ENCODE results near the gene OR5B21. TPM values are rescaled to one million over a fixed set of nuclear protein-coding genes. Genes with fewer than 3 reads are reported as not detected.

OR5B21 gene
- total and polyA plus RNA-seq, 10 donors = 0.40 to 2.6 (median 0.54) TPM; not detected in 7

DNA sequence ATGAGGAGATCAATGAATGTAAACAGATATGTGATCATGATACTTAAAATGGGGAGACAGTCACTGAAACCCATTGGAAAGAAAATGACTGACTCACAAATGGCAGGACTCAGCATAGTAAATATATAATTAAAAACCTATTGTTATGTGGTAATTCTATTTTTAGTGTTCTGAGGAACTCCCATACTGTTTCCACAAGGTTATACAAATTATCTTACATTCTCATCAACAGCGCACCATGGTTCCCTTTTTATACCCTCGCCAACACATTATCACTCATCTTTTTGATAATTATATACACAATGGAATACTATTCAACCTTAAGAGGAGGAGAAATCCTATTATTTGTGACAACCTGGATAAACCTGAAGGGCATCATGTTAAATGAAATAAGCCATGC lies 17.1 kb downstream of the OR5B21 start:
- WGBS, 5 donors = 41 to 78% (median 56%) methylated on average over 2 of the region's 2 CpGs
- DNase-seq = no peak
- no peaks in the 10 kb centered on the region for H3K4me1 ChIP-seq
- no peaks in the 10 kb centered on the region for H3K36me3 ChIP-seq
- H3K27me3 ChIP-seq (replicated peaks in 1 of 7) = no peaks in the 10 kb centered on the region
- H3K27ac ChIP-seq = no peak overlapping the region
- no peak overlapping the region for H3K4me3 ChIP-seq
- intact Hi-C loops (cut with DNase I; ENCODE audit: low total_unique reads) = no loop called here
- no peaks in the 10 kb centered on the region for H3K9me3 ChIP-seq
- no peak for TF ChIP-seq POLR2AphosphoS5 (IDR thresholded peaks at IDR 0.05)
- TF ChIP-seq, protein P1, sequence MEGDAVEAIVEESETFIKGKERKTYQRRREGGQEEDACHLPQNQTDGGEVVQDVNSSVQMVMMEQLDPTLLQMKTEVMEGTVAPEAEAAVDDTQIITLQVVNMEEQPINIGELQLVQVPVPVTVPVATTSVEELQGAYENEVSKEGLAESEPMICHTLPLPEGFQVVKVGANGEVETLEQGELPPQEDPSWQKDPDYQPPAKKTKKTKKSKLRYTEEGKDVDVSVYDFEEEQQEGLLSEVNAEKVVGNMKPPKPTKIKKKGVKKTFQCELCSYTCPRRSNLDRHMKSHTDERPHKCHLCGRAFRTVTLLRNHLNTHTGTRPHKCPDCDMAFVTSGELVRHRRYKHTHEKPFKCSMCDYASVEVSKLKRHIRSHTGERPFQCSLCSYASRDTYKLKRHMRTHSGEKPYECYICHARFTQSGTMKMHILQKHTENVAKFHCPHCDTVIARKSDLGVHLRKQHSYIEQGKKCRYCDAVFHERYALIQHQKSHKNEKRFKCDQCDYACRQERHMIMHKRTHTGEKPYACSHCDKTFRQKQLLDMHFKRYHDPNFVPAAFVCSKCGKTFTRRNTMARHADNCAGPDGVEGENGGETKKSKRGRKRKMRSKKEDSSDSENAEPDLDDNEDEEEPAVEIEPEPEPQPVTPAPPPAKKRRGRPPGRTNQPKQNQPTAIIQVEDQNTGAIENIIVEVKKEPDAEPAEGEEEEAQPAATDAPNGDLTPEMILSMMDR (IDR thresholded peaks at IDR 0.05 in 8 of 11, conservative IDR thresholded peaks at IDR 0.05 in 3 of 11) = no peak
- TF ChIP-seq POLR2A (IDR thresholded peaks at IDR 0.05) = no peak

DNA sequence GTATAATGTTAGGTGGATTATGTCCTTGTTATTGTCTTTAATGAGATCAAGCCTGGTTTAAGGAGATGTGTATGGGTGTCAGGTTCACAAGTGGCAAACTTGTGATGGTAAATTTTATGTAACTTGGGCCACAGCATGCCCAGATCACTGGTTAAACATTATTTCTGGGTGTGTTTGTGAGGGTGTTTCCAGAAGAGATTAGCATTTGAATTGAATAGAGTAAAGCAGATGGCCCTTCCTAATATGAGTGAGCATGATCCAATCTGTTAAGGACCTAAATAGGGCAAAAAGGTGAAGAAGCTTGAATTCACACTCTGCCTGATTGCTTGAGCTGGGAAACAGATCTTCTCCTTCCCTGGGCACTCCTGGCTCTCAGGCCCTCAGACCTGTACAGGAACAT lies 20.7 kb downstream of the OR5B21 start:
- TF ChIP-seq, protein P1 (IDR thresholded peaks at IDR 0.05 in 8 of 11, conservative IDR thresholded peaks at IDR 0.05 in 3 of 11) = no peak
- TF ChIP-seq POLR2AphosphoS5 (IDR thresholded peaks at IDR 0.05) (no peak), POLR2A (IDR thresholded peaks at IDR 0.05) (no peak)
- Histone ChIP-seq H3K9me3 (no peaks in the 10 kb centered on the region), H3K4me1 (no peaks in the 10 kb centered on the region), H3K4me3 (no peak overlapping the region), H3K36me3 (no peaks in the 10 kb centered on the region), H3K27ac (no peak overlapping the region), H3K27me3 (replicated peaks in 1 of 7) (peaks cover 0 to 3% (median 0%) of the 10 kb centered on the region in 7 donors)
- intact Hi-C loops (cut with DNase I; ENCODE audit: low total_unique reads) = no loop called here
- DNase-seq = no peak

DNA sequence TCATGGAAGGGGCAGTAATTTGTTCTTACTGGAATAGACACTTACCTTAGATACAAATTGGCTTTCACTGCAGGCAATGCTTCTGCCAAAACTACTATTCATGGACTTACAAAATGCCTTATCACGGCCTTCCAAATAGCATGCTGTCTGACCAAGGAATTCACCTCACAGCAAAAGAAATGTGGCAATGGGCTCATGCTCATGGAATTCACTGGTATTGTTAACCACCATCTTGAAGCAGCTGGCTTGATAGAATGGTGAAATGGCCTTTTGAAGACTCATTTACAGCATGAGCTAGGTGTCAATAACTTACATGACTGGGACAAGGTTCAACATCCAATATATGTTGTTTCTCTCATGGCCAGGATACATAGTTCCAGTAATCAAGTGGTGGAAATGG lies 21.9 kb downstream of the OR5B21 start:
- Histone ChIP-seq H3K9me3 (no peaks in the 10 kb centered on the region), H3K4me1 (no peaks in the 10 kb centered on the region), H3K27ac (no peak overlapping the region), H3K4me3 (no peak overlapping the region), H3K27me3 (replicated peaks in 1 of 7) (peaks cover 0 to 6% (median 0%) of the 10 kb centered on the region in 7 donors), H3K36me3 (no peaks in the 10 kb centered on the region)
- 73 to 97% (median 93%) methylated on average over 1 of the region's 1 CpG for WGBS, 5 donors
- intact Hi-C loops (cut with DNase I; ENCODE audit: low total_unique reads) = no loop called here
- DNase-seq = no peak
- TF ChIP-seq, protein P1 (IDR thresholded peaks at IDR 0.05 in 8 of 11, conservative IDR thresholded peaks at IDR 0.05 in 3 of 11) = no peak
- no peak for TF ChIP-seq POLR2AphosphoS5 (IDR thresholded peaks at IDR 0.05)
- no peak for TF ChIP-seq POLR2A (IDR thresholded peaks at IDR 0.05)

DNA sequence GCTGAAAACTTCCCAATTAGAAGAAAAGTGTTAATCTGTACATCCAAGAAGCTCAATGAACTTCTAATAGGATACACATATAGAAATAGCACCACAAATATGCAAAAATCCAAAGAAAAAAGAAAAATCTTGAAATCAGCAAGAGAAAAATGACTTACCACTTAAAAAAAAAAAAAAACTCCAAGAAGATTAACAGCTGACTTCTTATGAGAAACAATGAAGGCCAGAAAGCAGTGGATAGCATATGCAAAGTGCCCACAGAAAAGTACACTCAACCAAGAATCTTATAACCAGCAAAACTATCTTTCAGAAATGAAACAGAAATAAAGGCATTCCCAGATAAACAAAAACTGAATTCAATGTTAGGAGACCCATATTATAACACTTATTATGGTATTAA lies 36.0 kb downstream of the OR5B21 start:
- Histone ChIP-seq H3K4me3 (no peak overlapping the region), H3K4me1 (no peaks in the 10 kb centered on the region), H3K36me3 (no peaks in the 10 kb centered on the region), H3K27me3 (replicated peaks in 1 of 7) (no peaks in the 10 kb centered on the region), H3K27ac (no peak overlapping the region), H3K9me3 (peaks cover 11 to 64% (median 38%) of the 10 kb centered on the region in 8 donors)
- intact Hi-C loops (cut with DNase I; ENCODE audit: low total_unique reads) = no loop called here
- TF ChIP-seq, protein P1 (IDR thresholded peaks at IDR 0.05 in 8 of 11, conservative IDR thresholded peaks at IDR 0.05 in 3 of 11) = no peak
- no peak for TF ChIP-seq POLR2A (IDR thresholded peaks at IDR 0.05)
- TF ChIP-seq POLR2AphosphoS5 (IDR thresholded peaks at IDR 0.05) = no peak
- DNase-seq = no peak
